ENCODE data around the gene RAB11FIP5.
A peak's percentile ranks its signal among the peaks of the same experiment; 100 is the strongest.
"Not testable (repeated sequence)": the region's sequence is repeated elsewhere in the genome, so short reads cannot be mapped to it uniquely, and the experiment has no call there.

RAB11FIP5 gene

DNA sequence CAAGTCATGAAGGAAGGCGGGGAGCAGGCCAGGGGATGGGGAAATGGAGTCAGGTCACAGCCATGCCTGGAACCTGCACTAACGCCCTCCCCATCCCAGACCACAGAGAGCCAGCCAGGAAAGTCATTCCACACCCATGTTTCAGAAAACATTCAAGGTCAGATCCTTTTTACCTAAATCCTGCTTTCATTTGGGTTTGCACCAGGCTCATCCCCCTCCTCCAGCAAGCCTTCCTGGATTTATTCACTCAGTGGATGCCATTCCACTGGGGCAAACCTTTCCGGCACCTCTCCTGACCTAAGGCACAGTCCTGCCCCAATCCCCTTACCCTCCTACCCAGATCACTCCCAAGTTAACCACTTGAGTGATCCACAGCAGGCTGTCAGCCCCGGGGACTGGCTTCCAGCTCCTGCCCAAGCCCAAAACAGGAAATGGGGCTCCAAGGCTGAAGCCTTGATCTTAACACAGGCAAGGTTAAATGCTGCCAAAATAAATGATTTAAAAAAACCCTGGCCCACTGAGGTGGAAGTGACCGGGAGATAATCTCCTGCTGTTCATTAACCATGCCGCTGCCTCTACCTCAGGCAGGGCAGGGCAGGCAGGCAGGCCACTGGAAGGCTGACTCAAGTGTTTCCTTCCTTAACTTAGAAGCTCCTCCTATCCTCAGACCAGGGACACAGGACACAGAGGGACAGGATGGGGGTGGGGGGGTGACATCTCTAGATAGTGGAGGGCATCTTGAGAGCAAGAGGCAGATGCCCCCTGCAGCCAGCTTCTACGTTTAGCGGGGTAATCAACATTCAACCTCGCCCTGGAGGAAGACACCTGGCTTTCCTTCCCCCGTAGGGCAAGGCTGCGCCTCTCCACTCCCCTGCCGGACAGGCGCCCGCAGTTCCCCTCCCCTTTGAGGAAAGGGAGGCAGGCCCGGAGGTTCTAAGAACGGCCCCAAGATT lies 1.4 kb downstream of the RAB11FIP5 start:
- DNase-seq (ENCODE audit: low spot score), result no peak

DNA sequence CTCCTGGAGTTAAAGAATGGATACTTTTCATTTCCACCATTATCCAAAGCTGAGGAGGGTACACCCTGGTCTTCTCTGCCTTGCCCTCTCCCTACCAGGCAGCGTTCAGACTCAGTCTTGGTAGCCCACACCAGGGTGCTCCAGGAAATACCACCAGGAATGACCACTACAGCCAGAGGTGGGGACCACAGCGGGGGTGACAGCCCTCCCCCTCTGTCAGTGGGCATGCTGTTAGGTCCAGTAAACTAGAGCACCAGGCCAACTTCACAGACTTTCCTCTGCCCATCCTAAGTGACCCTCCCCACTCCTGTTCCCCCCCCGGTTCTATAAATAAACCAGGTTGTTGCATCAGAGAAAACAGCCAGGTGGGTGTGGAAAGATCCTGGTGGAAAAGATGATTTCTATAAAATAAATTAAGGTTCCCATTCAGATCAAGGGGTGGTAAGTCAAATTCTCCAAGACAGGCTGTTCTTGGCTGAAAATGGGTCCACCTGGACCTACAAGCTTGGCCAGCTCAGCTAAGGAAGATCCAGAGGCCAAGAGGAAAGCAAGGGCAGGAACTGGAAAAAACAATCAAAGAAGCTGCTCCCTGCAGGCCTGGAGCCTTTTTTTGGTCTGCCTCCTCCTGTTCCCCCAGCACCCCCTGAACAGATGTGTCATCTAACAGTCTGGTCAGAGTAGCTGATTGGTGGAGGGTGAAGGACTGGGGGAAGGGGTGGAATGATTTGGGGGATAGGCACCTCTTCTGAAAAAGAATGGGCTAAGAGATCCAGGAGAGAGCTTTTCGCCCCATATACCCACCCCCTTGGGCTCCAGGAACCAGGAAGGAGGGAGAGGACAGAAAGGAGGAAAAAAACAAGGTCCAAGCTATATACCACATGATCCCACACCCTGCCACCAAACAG lies 2.3 kb downstream of the RAB11FIP5 start:
- DNase-seq (ENCODE audit: low spot score), result no peak

DNA sequence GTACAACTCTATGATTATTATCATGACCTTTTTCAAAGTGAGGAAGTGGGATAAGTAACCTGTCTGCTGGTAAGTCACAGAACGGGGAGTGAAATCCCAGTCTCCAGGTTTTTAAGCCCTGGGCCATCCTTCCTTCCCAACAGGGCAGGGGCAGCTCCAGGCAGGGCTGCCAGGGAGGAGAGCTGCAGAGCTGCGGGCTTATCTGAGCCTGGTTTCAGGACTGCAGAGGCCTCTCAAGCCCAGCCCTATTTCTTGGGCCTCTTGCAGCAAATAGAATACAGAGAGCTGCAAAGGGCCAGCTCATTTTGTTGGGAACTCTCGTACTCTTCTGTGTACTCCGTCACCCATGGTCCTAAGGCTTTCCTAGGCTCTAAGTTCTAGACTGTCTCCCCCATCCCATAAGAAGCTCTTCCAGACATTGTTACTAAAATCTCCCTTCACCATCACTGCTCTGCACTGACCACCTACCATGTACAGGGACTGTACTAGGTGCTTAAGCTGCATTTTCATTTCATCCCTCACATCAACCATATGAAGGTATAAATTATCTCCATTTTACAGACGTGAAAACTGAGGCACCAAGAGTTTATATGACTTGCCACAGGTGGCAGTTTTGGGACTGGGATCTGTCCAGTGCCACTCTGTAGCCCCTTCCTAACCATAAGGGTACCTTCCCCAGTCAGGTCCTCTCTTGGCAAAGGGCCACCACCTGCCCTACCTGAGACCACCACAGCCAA lies 3.1 kb downstream of the RAB11FIP5 start:
- DNase-seq (ENCODE audit: low spot score), result no peak

DNA sequence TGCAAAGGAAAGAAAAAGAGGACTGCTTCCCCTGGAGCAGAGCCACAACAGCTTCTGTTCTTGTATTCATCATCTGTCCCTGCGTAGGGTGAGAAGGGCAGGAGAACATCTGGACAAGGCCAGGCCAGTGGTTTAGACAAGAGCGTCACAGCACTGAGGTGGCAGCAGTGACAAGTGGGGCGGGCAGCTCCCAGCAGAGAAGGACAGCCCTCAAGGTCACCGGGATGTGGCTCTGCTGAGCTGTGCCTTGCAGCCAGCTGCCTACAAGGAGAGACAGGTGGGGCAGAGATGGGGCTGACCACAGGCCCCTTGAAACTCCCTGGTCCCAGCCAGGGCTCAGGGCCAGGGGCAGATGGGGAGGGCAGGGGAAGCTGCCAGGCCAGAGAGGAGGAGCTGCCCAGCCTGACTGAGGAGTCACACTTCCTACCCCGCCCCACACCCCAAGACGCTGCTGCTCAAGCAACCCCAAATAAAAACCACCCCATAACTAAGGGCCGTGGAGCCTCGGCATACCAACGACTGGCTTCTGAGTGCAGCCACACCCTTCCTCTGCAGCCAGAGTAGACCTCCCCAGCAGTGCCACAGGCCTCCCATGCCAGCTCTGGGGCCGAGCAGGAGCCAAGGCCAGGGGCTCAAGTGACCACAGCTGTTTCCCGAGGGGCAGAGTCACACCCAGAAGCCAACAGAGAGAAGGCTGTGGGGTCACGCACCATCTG lies 5.4 kb downstream of the RAB11FIP5 start:
- peak; percentile 18 for DNase-seq (ENCODE audit: low spot score)

DNA sequence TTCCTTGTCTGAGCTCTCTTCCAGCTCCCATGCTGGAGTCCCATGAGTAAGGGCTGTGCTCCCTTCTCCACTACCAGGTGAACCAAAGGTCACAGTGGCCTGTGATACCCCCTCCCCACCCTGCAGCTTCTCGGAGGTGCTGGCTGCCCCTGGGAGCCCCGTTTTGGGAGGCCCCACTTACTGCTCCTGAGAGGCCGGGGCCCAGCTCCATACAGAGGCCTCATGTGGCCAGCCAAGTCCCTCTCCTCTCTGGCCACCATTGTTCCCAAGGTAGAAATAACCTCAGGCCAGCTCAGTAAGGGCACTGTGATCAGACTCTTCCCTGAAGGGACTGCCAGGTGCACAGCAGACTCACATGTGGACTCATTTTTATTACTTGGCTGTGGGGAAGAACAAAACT lies 6.0 kb downstream of the RAB11FIP5 start:
- DNase-seq (ENCODE audit: low spot score), result no peak

DNA sequence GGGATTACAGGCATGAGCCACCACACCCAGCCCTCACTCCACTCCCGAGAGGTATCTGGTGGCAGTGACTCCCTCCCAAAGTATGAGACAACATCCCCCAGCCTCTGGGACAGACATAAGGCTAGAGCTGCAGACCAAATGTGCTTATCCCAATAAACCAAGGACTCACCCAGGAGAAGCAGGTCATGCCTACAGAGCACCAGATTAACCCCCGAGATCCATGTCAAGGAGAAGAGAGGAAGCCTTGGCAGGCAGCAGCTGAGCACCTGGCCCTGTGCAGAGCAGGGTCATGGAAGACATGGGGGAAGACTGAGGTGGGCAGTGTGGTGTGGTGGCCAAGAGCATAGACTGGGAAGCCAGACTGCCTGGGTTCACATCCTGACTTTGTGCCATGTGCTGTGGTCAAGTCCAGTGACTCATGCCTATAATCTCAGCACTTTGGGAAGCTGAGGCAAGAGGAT lies 7.2 kb downstream of the RAB11FIP5 start:
- DNase-seq (ENCODE audit: low spot score), result no peak

DNA sequence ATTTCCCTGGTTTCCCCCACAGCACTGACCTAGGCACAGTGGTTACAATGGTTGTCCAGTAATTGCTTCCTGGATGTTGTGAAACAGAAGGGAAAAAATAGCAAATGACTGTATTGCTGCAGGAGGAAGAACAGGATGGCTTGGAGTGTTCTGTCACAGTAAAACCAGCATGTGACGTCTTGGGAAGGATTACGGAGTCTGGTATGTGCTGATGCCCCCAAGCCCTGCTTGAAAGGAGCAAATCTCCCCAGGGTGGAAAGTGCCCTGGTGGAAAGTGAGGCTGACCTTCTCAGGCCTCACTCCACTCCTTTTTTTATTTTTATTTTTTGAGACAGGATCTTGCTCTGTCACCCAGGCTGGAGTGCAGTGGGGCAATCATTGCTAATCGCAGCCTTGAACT lies 7.8 kb downstream of the RAB11FIP5 start:
- no peak for DNase-seq (ENCODE audit: low spot score)

DNA sequence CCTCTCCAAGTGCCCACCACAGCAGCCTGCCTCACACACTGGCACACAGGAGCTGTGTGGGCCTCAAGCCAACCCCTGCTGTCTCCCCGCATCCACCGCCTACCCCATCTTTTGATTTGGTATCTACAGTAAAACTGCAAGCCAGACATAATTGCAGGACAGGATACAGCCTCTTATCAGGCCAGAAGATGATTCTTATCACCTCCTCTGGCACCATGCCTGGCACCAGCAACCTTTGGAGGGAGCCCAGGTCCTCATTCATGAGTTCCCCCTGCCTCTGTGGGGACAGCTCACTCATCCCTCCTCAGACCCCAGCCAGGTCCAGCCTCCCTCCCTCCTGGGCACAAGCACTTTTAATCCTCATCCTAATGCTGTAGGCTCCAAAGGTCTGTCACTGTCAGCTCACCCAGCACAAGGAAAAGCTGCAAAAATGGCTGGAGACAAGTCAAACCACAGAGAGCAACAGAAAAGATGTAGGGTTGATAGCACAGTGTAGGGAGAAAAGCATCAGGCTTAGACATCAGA lies 9.7 kb downstream of the RAB11FIP5 start:
- no peak for DNase-seq (ENCODE audit: low spot score)

DNA sequence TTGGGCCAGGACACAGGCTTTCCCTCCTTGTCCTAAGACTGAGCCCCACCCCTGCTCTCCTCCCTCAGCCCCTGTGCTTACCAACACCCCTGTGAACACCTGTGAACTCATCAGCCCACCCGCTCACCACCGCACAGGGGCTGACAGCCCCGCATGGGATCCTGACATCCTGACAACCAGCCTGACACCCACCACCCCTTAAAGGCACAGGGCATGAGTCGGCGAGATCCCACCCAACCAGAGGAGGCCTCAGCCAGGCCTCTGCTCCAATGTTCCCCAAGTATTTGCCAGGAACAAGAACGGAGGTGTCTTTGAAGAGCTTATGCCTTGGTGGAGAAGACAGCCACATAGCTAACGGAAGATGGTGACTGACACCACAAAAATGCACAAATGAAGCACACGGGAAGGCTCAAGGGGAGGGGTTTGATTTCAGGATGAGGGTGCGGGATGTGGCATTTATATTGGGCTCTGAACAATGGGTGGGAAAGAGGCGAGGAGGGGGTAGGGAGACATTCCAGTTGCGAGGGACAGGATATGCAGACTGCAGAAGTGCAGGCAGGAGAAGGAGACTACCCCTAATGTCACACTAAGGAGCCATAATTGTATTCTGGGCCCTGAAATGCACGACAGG lies 11.0 kb downstream of the RAB11FIP5 start:
- no peak for DNase-seq (ENCODE audit: low spot score)

DNA sequence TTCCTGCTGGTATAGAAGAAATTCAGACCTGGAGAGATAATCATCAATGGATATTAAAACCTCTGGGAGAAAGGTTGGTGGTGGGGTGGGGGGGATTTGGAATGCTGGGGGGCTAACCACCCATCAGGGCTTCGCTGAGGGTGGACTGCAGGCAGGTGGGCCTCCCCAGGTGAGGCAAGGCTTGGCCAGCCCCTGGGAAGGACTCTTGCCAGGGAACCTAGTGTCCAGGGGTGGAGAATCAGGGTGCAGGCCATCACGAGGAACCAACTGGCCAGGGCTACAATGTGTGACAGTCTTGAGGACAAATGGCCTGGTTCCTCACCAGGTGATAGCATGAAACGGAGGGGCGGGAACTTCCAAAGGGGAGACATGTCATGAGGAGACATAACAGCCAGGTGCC lies 11.8 kb downstream of the RAB11FIP5 start:
- DNase-seq (ENCODE audit: low spot score), result no peak

DNA sequence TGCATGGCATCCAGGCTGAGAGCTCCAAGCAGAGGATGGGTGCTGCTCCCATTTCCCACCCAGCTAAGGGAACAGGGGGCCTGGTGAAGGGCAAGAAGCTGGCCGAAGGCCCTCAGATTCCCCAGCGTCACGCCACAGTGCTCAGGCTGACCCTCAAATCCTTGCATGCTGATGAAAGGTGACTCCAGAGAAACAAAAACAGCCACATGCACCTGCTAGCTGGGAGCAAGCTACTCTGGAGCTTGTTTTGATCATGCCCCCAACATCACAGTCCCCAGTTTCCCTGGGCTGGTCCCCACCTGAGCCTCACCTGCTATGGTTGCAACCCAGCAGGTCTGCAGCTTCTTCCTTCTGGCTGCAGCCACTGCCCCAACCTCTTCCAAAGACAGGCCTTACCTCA lies 13.3 kb downstream of the RAB11FIP5 start:
- no peak for DNase-seq (ENCODE audit: low spot score)

DNA sequence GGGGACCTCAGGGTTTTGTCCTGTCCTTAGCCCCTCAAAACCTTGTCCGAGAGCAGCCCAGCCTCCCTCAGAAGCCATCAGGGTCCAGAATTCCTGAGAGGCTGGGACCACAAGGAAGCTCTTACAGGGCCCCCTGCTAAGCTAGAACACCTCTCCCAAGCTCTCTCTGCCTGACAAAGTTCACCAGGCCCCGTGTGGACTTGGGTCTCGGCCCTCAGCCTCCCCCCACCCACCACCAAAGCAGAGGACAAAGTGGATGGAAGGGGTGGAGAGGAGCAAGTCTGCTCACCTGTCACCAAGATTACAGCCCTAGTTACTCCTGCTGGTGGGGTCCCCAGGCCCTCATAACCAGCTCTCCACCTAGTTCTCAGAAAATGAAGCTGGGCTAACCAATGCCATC lies 16.8 kb downstream of the RAB11FIP5 start:
- DNase-seq (ENCODE audit: low spot score), result no peak

DNA sequence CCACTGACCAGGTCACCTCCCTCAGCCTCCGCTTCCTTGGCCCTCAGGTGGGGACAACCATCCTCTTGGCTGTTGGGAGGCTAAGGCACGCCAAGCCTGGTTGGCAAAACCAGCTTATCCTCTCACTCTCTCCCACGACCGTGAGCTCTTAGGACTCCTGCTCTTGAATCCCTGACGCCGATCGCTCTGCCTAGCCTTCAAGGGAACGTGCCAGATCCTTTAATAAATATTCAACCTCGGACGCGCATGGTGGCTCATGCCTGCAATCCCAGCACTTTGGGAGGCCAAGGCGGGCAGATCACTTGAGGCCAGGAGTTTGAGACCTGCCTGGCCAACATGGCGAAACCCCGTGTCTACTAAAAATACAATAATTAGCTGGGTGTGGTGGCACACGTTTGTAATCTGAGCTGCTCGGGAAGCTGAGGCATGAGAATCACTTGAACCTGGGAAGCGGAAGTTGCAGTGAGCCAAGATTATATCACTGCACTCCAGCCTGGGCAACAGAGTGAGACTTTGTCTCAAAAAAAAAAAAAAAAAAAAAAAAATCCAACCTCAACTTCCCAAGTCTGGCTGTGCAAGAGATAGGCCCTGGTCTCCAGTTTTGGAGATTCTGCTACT lies 19.0 kb downstream of the RAB11FIP5 start:
- DNase-seq (ENCODE audit: low spot score), result not testable (repeated sequence)

DNA sequence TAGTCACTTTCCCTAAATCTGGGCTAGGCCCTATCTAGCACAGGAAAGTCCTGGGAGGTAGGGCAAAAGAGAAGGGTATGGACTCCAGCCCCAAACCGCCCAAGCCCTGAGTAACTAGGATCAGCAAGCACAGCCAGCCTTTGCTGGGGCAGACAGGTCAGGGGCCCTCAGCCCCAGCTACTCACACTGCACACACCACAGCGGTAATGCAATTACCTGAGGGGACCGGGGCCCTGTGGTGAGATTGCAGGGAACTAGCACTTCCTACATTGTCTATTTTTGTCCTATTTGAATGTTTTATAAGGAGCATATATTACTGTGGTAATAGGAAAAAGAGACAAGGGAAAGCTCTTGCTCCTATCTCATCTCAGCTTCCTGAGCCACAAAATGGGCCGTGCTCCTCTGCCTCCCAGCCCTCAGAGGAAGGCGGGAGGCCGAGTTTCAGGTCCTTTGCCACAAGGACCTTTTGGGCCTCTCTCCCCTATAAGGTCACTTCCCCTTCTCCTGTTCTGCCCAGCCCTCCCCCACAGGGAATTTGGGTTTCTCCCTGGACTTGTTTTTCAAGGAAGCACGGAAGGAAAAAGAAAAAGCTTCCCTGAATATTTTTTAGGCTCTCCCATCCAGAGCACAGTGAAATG lies 20.5 kb downstream of the RAB11FIP5 start:
- no peak for DNase-seq (ENCODE audit: low spot score)

DNA sequence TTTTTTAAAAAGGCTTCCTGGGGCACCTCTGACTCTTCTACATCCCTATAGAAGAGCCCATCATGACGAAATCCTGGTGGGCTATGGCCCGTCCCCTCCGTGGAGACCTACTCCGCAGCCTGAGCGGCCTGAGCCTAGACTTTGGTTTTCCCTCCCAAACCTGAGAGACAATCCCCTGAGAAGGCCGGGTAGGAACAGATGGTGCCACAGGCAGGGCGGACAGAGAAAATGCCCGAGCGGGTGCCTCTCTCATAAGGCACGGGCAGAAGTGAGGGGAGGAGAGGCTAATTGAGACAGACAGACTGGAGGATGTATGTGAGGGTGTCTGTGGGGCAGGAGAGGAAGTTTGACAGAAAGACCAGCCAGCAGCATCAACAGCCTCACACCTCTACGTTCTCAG lies 21.1 kb downstream of the RAB11FIP5 start:
- no peak for DNase-seq (ENCODE audit: low spot score)

DNA sequence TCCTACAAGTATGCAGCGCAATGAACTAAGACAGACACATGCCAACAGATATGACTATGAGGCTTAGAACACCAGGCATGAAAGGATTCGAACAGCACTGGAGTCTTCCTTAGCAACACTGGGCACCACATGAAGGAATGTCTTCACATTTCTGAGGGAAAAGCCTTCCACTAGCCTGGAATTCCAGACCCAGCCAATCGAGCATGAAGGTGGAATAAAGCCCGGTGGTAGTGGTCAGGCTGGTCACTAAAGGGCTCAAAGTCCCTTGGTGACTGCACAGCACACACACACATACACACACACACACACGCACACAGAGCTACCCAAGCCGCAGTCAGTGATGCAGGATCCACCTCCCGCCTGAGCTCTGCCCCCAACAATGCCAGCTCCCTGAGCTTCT lies 21.6 kb downstream of the RAB11FIP5 start:
- DNase-seq (ENCODE audit: low spot score), result no peak

DNA sequence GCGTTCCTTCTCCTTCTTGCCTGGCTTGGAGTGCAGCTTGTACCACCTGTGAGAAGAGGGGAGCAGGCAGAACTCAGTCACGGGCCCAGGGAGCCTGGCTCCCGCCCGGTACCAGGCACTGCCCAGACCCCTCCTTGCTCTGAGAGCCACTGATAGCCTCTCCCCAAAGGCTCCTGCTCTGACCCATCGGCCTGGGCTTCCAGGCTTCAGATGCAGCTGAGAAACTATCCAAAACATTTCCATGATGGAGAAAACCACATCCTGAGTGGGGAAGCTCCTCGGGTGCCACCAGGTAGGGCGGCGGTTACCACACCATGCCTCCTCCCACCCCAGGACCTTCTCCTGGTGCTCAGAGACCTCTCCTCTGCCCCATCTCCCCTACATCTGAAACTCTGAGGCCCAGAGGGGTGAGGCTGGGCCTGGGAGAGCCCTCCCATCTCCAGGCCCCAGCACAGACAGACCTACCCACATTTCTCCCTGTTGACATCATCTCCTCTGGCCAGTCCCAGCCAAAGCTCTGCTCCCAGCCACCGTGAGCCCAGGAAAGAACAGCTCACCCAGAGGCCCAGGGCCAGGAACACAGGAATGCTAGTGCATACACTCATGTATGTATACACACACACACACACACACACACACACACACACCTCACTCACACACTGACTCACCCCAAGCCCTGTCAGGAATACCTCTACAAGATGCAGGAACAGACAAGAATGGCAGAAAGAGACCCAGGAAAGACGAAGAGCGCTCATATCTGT lies 23.3 kb downstream of the RAB11FIP5 start:
- no peak for DNase-seq (ENCODE audit: low spot score)

DNA sequence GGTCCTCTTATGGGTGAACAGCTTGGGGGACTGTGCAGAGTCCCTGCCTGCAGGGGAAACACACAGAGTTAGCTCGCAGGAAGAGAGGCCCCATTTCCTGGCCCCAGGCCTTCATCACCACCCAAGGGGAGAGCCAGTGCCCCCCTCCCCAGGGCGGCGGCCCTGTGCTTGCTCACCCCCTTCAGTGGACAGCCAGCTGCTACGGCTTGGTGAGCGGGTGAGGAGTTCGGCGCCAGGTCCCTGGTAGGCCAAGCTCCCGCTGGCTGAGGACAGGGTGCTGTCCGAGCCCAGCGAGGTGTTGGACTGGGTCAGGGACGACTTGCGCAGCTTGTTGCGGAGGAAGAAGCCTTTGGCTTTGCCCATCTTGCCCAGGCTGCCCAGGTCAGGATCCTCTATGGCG lies 24.0 kb downstream of the RAB11FIP5 start:
- DNase-seq (ENCODE audit: low spot score), result no peak

DNA sequence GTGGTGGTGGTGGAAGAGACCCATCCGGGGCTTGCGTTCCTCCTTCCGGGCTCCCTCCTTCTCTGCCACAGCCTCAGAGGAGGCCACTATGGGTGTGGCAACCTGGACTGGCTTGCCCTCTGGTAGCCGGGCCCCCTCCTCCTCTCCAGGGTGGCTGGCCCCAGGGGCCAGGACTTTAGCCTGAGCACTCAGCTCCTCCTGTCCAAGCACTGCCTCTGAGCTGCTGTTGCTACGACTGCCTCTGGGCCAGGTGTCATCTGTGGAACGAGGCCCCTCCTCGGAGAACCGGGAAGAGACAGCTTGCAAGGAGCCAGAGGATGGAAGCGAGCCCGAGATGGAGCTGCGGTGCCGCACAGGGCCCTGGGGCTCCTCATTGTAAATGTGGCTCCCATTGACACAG lies 24.5 kb downstream of the RAB11FIP5 start:
- DNase-seq (ENCODE audit: low spot score), result no peak
